ENCODE results near the gene ITGB5. TPM values are rescaled to one million over a fixed set of nuclear protein-coding genes. Genes with fewer than 3 reads are reported as not detected.

ITGB5 gene
- total RNA-seq, 1 experiment from 2014 or later = 77.8 TPM

DNA sequence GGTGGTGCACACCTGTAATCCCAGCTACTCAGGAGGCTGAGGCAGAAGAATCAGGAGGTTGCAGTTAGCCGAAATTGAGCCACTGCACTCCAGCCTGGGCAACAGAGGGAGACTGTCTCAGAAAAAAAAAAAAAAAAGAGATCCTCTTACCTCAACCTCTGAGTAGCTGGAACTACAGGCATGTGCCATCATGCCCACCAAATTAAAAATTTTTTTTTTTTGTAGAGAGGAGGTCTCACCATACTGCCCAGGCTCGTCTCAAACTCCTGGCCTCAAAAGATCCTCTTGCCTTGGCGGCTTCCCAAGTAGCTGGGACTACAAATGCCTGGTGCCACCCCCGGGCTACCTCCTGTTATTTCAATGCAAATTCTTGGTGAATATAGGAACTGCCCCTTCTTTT, 155.4 kb downstream of the ITGB5 start:
- no peaks in the 10 kb centered on the region for H3K27me3 ChIP-seq (ENCODE audit: insufficient read depth, low read length)
- ATAC-seq (no peak), DNase-seq (ENCODE audit: low read depth, low spot score) (no peak)
- H3K4me2 ChIP-seq (ENCODE audit: low read length) = peak overlapping the region; percentile 70
- H3K27ac ChIP-seq (ENCODE audit: low read depth, low read length) = no peak overlapping the region
- no peaks in the 10 kb centered on the region for H3K9me2 ChIP-seq (ENCODE audit: insufficient read depth)
- H3K36me3 ChIP-seq (ENCODE audit: control insufficient read depth in 1 of 2, insufficient read depth in 2 of 2, low read length in 2 of 2) = peaks cover 7 to 14% of the 10 kb centered on the region in 2 experiments; a peak in 3 of 4 replicates
- peaks cover 3% of the 10 kb centered on the region; the same call in 1 of the 2 replicates for H4K20me1 ChIP-seq (ENCODE audit: insufficient read depth)
- POLR2A ChIA-PET = no interaction called here
- RAD21 ChIA-PET (ENCODE audit: low non-redundant PET in 1 of 2, low total read pairs in 2 of 2, uncharacterized antibody in 2 of 2, unreplicated experiment in 2 of 2) = no interaction called here
- H3K9ac ChIP-seq (ENCODE audit: low read length) = 0 out of 2 replicates have a peak overlapping the region, but pooled peaks have one; percentile 98
- no peaks in the 10 kb centered on the region for H3K9me3 ChIP-seq (ENCODE audit: control insufficient read depth in 1 of 2, insufficient read depth in 1 of 2, low read depth in 1 of 2, low read length in 2 of 2)
- intact Hi-C loops (cut with micrococcal nuclease) = no loop called here
- H3K79me2 ChIP-seq (ENCODE audit: insufficient read depth, low read length) = peaks cover 65% of the 10 kb centered on the region
- H3K4me1 ChIP-seq (ENCODE audit: control insufficient read depth in 1 of 2, insufficient read depth in 2 of 2, low read length in 2 of 2) = peaks cover 0 to 12% of the 10 kb centered on the region in 2 experiments; a peak in 1 of 4 replicates
- no TSS peak for BruUV-seq (replicated peaks)
- no peak for TF ChIP-seq RAD21 (IDR thresholded peaks at IDR 0.05; ENCODE audit: low read depth)
- TF ChIP-seq TCF7L2 (IDR thresholded peaks at IDR 0.05; ENCODE audit: borderline replicate concordance, extremely low read depth, insufficient read depth, insufficient read length) = no peak
- no peak for TF ChIP-seq SP1 (IDR thresholded peaks at IDR 0.05; ENCODE audit: low read depth)
- TF ChIP-seq, protein P1, sequence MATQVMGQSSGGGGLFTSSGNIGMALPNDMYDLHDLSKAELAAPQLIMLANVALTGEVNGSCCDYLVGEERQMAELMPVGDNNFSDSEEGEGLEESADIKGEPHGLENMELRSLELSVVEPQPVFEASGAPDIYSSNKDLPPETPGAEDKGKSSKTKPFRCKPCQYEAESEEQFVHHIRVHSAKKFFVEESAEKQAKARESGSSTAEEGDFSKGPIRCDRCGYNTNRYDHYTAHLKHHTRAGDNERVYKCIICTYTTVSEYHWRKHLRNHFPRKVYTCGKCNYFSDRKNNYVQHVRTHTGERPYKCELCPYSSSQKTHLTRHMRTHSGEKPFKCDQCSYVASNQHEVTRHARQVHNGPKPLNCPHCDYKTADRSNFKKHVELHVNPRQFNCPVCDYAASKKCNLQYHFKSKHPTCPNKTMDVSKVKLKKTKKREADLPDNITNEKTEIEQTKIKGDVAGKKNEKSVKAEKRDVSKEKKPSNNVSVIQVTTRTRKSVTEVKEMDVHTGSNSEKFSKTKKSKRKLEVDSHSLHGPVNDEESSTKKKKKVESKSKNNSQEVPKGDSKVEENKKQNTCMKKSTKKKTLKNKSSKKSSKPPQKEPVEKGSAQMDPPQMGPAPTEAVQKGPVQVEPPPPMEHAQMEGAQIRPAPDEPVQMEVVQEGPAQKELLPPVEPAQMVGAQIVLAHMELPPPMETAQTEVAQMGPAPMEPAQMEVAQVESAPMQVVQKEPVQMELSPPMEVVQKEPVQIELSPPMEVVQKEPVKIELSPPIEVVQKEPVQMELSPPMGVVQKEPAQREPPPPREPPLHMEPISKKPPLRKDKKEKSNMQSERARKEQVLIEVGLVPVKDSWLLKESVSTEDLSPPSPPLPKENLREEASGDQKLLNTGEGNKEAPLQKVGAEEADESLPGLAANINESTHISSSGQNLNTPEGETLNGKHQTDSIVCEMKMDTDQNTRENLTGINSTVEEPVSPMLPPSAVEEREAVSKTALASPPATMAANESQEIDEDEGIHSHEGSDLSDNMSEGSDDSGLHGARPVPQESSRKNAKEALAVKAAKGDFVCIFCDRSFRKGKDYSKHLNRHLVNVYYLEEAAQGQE (IDR thresholded peaks at IDR 0.05; ENCODE audit: low read depth) = no peak
- TF ChIP-seq MAX (IDR thresholded peaks at IDR 0.05) = no peak
- no peak for TF ChIP-seq EGR1 (IDR thresholded peaks at IDR 0.05; ENCODE audit: low read depth)
- no peak for TF ChIP-seq EZH2 (IDR thresholded peaks at IDR 0.05)
- TF ChIP-seq, protein P2, sequence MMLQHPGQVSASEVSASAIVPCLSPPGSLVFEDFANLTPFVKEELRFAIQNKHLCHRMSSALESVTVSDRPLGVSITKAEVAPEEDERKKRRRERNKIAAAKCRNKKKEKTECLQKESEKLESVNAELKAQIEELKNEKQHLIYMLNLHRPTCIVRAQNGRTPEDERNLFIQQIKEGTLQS (IDR thresholded peaks at IDR 0.05) = no peak
- TF ChIP-seq CBX3 (IDR thresholded peaks at IDR 0.05; ENCODE audit: low read depth) = no peak
- TF ChIP-seq FOSL1 (IDR thresholded peaks at IDR 0.05; ENCODE audit: low read depth) = no peak
- TF ChIP-seq CEBPB (IDR thresholded peaks at IDR 0.05; ENCODE audit: low read depth) = no peak
- no peak for TF ChIP-seq YY1 (IDR thresholded peaks at IDR 0.05; ENCODE audit: extremely low read depth, insufficient replicate concordance, low read depth, low read length)
- TF ChIP-seq ELF1 (IDR thresholded peaks at IDR 0.05; ENCODE audit: borderline replicate concordance, low read depth) = no peak
- no peak for TF ChIP-seq EZH2phosphoT487 (IDR thresholded peaks at IDR 0.05; ENCODE audit: borderline replicate concordance)
- no peak for TF ChIP-seq CTCF (IDR thresholded peaks at IDR 0.05 in 2 of 3, conservative IDR thresholded peaks at IDR 0.05 in 1 of 3; ENCODE audit: borderline replicate concordance in 1 of 3, insufficient read depth in 1 of 3, low read depth in 2 of 3, low read length in 2 of 3)
- TF ChIP-seq ZNF274 (IDR thresholded peaks at IDR 0.05; ENCODE audit: low read depth, low read length) = no peak
- no peak overlapping the region for H2AFZ ChIP-seq (ENCODE audit: low read depth, low read length, poor library complexity, severe bottlenecking)
- CTCF ChIA-PET = interaction anchor here (1.4 kb wide), 1 partner anchor 170 kb away, joined by 3 read pairs; no protein-coding TSS in a partner anchor
- H3K4me3 ChIP-seq (replicated peaks in 1 of 2; ENCODE audit: low read depth in 1 of 2, low read length in 2 of 2) = peak overlapping the region; percentile 90 to 99; a peak in 3 of 4 replicates
